MM.1S (cell line): Measurements from ENCODE around the gene BICC1.

Experiments used
- DNase-seq: peaks from one replicate; pipeline ENCODE4 v3.0.0-alpha.2; 2015
- H2AFZ ChIP-seq: fragments of 300-600 bp; sonication (generic); 2 replicates; pipeline ENCODE4 v1.6.0; 2016; ENCODE audit warnings: antibody characterized with exemption, low read length
- H3F3A ChIP-seq: fragments of 300-600 bp; sonication (generic); 2 replicates; pipeline ENCODE4 v1.6.1; 2016; ENCODE audit warnings: mild to moderate bottlenecking, antibody characterized with exemption, low read length, moderate library complexity, mixed read lengths; ENCODE audit not compliant: insufficient read depth
- H3K27ac ChIP-seq: fragments of 300-600 bp; sonication (generic); 2 replicates; pipeline ENCODE4 v1.5.1; 2016; ENCODE audit warnings: mild to moderate bottlenecking, low read length
- H3K27me3 ChIP-seq: fragments of 300-600 bp; sonication (generic); replicated peaks from 2 replicates; pipeline ENCODE4 v1.6.0; 2016; ENCODE audit warnings: low read length; ENCODE audit not compliant: insufficient read depth
- H3K36me3 ChIP-seq: fragments of 300-600 bp; sonication (generic); replicated peaks from 2 replicates; pipeline ENCODE4 v1.6.1; 2016; ENCODE audit warnings: mild to moderate bottlenecking, low read length, mixed read lengths; ENCODE audit not compliant: insufficient read depth
- H3K4me1 ChIP-seq: fragments of 300-600 bp; sonication (generic); 2 replicates; pipeline ENCODE4 v1.6.1; 2016; ENCODE audit warnings: low read length, mixed read lengths
- H3K4me2 ChIP-seq: fragments of 300-600 bp; sonication (generic); 2 replicates; pipeline ENCODE4 v1.6.0; 2016; ENCODE audit warnings: low read depth, low read length
- H3K4me3 ChIP-seq: fragments of 300-600 bp; sonication (generic); 2 replicates; pipeline ENCODE4 v1.5.1; 2016; ENCODE audit warnings: low read length, mixed read lengths
- H3K79me2 ChIP-seq: fragments of 300-600 bp; sonication (generic); 2 replicates; pipeline ENCODE4 v1.6.1; 2016; ENCODE audit warnings: mixed run types, low read length, mixed read lengths
- H3K9ac ChIP-seq: fragments of 300-600 bp; sonication (generic); 2 replicates; pipeline ENCODE4 v1.6.1; 2016; ENCODE audit warnings: low read length, mixed read lengths
- H3K9me2 ChIP-seq: fragments of 300-600 bp; sonication (generic); replicated peaks from 2 replicates; pipeline ENCODE4 v1.6.1; 2016; ENCODE audit warnings: mild to moderate bottlenecking, low read length, mixed read lengths; ENCODE audit not compliant: insufficient read depth
- H3K9me3 ChIP-seq: fragments of 300-600 bp; sonication (generic); replicated peaks from 2 replicates; pipeline ENCODE4 v1.6.1; 2016; ENCODE audit warnings: mild to moderate bottlenecking, low read length, mixed read lengths; ENCODE audit not compliant: insufficient read depth
- H4K20me1 ChIP-seq: fragments of 300-600 bp; sonication (generic); 2 replicates; pipeline ENCODE4 v1.6.1; 2016; ENCODE audit warnings: mild to moderate bottlenecking, low read length, moderate library complexity, mixed read lengths; ENCODE audit not compliant: insufficient read depth
- EZH2 ChIP-seq: fragments of 300-600 bp; sonication (generic); optimal IDR thresholded peaks from 2 replicates; pipeline ENCODE3; 2017; ENCODE audit warnings: low read depth, mild to moderate bottlenecking, antibody characterized with exemption, low read length, mixed read lengths
- EZH2phosphoT487 ChIP-seq: fragments of 300-600 bp; sonication (generic); IDR thresholded peaks from 2 replicates; pipeline ENCODE4 v1.6.1; 2018; ENCODE audit warnings: antibody characterized with exemption, low read length
- TF ChIP-seq, protein P1 (sequence below): fragments of 300-600 bp; sonication (generic); IDR thresholded peaks from 2 replicates; pipeline ENCODE4 v1.5.1; 2016; ENCODE audit warnings: antibody characterized with exemption, low read length, mixed read lengths

The BICC1 gene

DNA sequence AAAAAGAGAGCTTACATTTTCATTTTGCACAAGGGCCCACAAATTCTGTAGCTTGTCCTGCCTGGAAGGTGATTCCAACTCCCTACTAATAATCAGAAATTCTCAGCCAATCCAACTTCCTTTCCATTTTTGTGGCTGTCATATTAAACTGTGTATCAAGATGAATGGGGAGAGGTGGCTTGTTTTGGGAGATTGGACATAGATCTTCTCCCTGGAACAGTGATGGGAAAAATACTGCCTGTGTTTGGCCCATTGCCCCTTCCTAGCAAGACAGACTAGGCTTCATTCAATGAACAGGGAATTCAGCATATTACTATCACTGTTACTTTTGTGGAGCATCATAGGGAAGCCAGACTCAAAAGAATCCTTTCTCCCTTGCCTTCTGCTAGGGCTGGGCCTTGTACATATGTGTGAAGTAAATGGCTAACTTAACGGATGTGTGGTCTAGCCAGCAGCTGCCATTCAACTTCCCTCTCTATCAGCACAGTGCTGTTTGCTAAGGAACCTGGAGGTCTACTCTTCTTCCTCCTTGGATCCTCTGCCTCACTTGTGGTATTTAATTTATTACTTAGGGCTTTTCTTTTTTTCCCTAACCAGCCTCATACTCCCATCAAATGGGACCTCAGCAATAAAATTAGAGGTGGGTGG, 326.0 kb downstream of the BICC1 start:
- H3K27me3 ChIP-seq, result no peaks in the 10 kb centered on the region
- H3K27ac ChIP-seq, result no peak overlapping the region

DNA sequence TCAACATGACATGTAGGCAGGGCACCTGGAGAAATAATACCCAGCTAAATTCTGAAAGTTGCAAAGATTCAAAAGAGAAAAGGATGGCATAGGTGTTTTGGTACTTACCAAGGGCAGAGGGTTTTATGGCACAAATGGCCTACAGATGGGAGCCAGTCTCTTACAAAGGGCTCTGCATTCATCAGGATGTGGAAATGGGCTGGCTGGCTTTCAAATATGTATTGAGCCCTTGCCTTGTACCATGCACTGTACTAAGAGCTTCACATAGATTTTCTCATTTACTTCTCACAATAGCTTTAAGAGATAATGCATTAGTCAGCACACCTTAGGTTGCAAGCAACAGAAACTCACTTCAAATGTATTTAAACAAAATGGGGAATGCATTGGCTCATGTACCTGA, 327.1 kb downstream of the BICC1 start:
- Histone ChIP-seq H3K9ac (no peak overlapping the region), H4K20me1 (no peaks in the 10 kb centered on the region), H3K36me3 (no peaks in the 10 kb centered on the region), H2AFZ (no peak overlapping the region), H3K9me3 (no peaks in the 10 kb centered on the region), H3K27ac (no peak overlapping the region), H3K4me2 (no peak overlapping the region), H3K27me3 (no peaks in the 10 kb centered on the region), H3K4me3 (no peak overlapping the region), H3K9me2 (no peaks in the 10 kb centered on the region), H3K79me2 (no peaks in the 10 kb centered on the region), H3F3A (no peaks in the 10 kb centered on the region), H3K4me1 (no peaks in the 10 kb centered on the region)
- TF ChIP-seq EZH2 (no peak), EZH2phosphoT487 (no peak)
- TF ChIP-seq, protein P1, sequence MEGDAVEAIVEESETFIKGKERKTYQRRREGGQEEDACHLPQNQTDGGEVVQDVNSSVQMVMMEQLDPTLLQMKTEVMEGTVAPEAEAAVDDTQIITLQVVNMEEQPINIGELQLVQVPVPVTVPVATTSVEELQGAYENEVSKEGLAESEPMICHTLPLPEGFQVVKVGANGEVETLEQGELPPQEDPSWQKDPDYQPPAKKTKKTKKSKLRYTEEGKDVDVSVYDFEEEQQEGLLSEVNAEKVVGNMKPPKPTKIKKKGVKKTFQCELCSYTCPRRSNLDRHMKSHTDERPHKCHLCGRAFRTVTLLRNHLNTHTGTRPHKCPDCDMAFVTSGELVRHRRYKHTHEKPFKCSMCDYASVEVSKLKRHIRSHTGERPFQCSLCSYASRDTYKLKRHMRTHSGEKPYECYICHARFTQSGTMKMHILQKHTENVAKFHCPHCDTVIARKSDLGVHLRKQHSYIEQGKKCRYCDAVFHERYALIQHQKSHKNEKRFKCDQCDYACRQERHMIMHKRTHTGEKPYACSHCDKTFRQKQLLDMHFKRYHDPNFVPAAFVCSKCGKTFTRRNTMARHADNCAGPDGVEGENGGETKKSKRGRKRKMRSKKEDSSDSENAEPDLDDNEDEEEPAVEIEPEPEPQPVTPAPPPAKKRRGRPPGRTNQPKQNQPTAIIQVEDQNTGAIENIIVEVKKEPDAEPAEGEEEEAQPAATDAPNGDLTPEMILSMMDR, result no peak
- DNase-seq, result no peak

More for the DNA sequence above, 326.0 kb downstream of the BICC1 start:
- Histone ChIP-seq H3K4me3 (no peak overlapping the region), H3K9me3 (no peaks in the 10 kb centered on the region), H3K9ac (no peak overlapping the region), H3K4me2 (no peak overlapping the region), H3K36me3 (no peaks in the 10 kb centered on the region), H4K20me1 (no peaks in the 10 kb centered on the region), H3F3A (no peaks in the 10 kb centered on the region), H2AFZ (no peak overlapping the region), H3K9me2 (no peaks in the 10 kb centered on the region), H3K4me1 (no peaks in the 10 kb centered on the region), H3K79me2 (no peaks in the 10 kb centered on the region)
- DNase-seq, result no peak
- TF ChIP-seq EZH2phosphoT487 (no peak), EZH2 (no peak)
- TF ChIP-seq, protein P1, result no peak

DNA sequence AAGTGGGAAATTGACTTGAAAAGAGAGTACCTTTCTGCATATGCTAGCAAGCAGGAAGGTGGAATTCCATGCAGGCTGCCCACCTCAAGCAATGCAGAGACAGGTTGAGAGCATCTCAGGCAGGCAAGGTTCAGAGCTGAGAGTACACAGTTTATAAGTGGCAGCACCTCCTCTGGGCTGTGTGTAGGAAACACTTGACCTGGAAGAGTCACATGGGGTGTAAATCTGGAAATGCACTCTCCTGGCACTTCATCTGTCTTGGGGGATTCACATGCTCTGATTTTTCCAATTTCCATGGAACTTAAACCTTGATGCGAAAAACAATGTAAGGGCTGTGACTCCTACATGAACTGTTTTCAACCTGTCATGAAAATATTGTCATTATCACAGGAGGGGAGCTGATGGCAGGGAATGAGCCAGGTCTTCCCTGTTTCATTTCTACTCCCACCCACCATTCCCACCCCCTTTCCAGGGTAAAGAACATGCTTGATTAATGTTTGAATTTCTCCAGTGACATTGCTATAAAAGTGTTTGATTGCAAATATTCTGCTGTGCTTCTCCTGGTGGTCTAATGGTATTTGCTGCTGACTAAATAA, 328.3 kb downstream of the BICC1 start:
- Histone ChIP-seq H2AFZ (no peak overlapping the region), H3K4me2 (no peak overlapping the region), H4K20me1 (no peaks in the 10 kb centered on the region), H3K79me2 (no peaks in the 10 kb centered on the region), H3K4me3 (no peak overlapping the region), H3K4me1 (no peaks in the 10 kb centered on the region), H3K9me2 (no peaks in the 10 kb centered on the region), H3K9ac (no peak overlapping the region), H3F3A (no peaks in the 10 kb centered on the region), H3K27me3 (no peaks in the 10 kb centered on the region), H3K27ac (no peak overlapping the region), H3K36me3 (no peaks in the 10 kb centered on the region), H3K9me3 (no peaks in the 10 kb centered on the region)
- no peak for DNase-seq
- TF ChIP-seq, protein P1, result no peak
- TF ChIP-seq EZH2 (no peak), EZH2phosphoT487 (no peak)
